IMR-90 (cell line): ENCODE results near the gene TBC1D12. TPM values are rescaled to one million over a fixed set of nuclear protein-coding genes. Genes with fewer than 3 reads are reported as not detected.

Experiments used
- ATAC-seq: fragments of 200-7000 bp; cut with Tn5 transposase; 2 replicates; pipeline ENCODE4 v1.9.1; 2020; ENCODE audit warnings: low read depth, mild to moderate bottlenecking, moderate library complexity
- BruUV-seq: library from RNA; stranded (reverse); fragments of 400-500 nt; replicated peaks from 2 replicates; lab custom pipeline; 2021; lab: Mats Ljungman, UMichigan
- CTCF ChIA-PET: fragments of 300-600 bp; formaldehyde crosslinking; extraction: SDS; loops from one replicate; lab custom pipeline; 2021; ENCODE audit warnings: antibody characterized with exemption; lab: Yijun Ruan, JAX
- POLR2A ChIA-PET: fragments of 300-600 bp; sonication (Branson Sonifier 250); formaldehyde crosslinking; loops from one replicate; lab custom pipeline; 2022; ENCODE audit warnings: antibody characterized with exemption; ENCODE audit not compliant: unreplicated experiment; lab: Charles Lee
- DNase-seq: peaks from one replicate; pipeline ENCODE4 v3.0.0; 2013
- H2AFZ ChIP-seq: replicated peaks from 2 replicates; pipeline ENCODE3; 2013; ENCODE audit warnings: low read length, mild to moderate bottlenecking; ENCODE audit not compliant: poor library complexity
- H2AK5ac ChIP-seq: 2 replicates; pipeline ENCODE4 v1.6.1; 2013; ENCODE audit warnings: low read depth, low read length, inconsistent platforms
- H2AK9ac ChIP-seq: replicated peaks from 2 replicates; pipeline ENCODE3; 2013; ENCODE audit warnings: mild to moderate bottlenecking, low read depth, low read length, moderate library complexity; ENCODE audit not compliant: poor library complexity
- H2BK120ac ChIP-seq: 2 replicates; pipeline ENCODE4 v1.6.1; 2013; ENCODE audit warnings: low read depth, low read length, inconsistent platforms
- H2BK15ac ChIP-seq: 3 replicates; pipeline ENCODE4 v1.6.1; 2013; ENCODE audit warnings: low read depth, low read length, inconsistent platforms
- H2BK20ac ChIP-seq: 2 replicates; pipeline ENCODE4 v1.6.1; 2013; ENCODE audit warnings: low read depth, mild to moderate bottlenecking, inconsistent platforms, low read length, moderate library complexity
- H2BK5ac ChIP-seq: 2 replicates; pipeline ENCODE4 v1.6.1; 2013; ENCODE audit warnings: mild to moderate bottlenecking, low read depth, low read length, inconsistent platforms; ENCODE audit not compliant: poor library complexity, severe bottlenecking
- H3K14ac ChIP-seq: replicated peaks from 2 replicates; pipeline ENCODE4 v1.6.1; 2013; ENCODE audit warnings: low read depth, low read length, inconsistent platforms
- H3K18ac ChIP-seq: 2 replicates; pipeline ENCODE4 v1.6.1; 2013; ENCODE audit warnings: low read depth, low read length, control low read depth
- H3K23ac ChIP-seq: 2 replicates; pipeline ENCODE4 v1.6.1; 2013; ENCODE audit warnings: low read depth, low read length, inconsistent platforms
- H3K27ac ChIP-seq: 2 replicates; pipeline ENCODE4 v1.5.1; 2013; ENCODE audit warnings: mild to moderate bottlenecking, control low read depth, low read length; ENCODE audit not compliant: insufficient read depth
- H3K27me3 ChIP-seq: 2 replicates; pipeline ENCODE4 v1.6.1; 2013; ENCODE audit warnings: low read length; ENCODE audit not compliant: control insufficient read depth, insufficient read depth
- H3K36me3 ChIP-seq: 2 replicates; pipeline ENCODE4 v1.6.1; 2013; ENCODE audit warnings: low read length, mixed read lengths; ENCODE audit not compliant: control insufficient read depth, insufficient read depth
- H3K4ac ChIP-seq: 2 replicates; pipeline ENCODE4 v1.6.1; 2013; ENCODE audit warnings: low read depth, low read length, inconsistent platforms
- H3K4me1 ChIP-seq: 2 replicates; pipeline ENCODE4 v1.6.1; 2013; ENCODE audit warnings: low read length, mixed read lengths; ENCODE audit not compliant: control insufficient read depth, insufficient read depth
- H3K4me2 ChIP-seq: 2 replicates; pipeline ENCODE4 v1.6.1; 2013; ENCODE audit warnings: low read depth, mild to moderate bottlenecking, control low read depth, low read length, moderate library complexity
- H3K4me3 ChIP-seq: 2 replicates; pipeline ENCODE4 v1.5.1; 2013; ENCODE audit warnings: low read depth, mild to moderate bottlenecking, control low read depth, low read length, moderate library complexity; ENCODE audit not compliant: insufficient read depth
- H3K56ac ChIP-seq: 2 replicates; pipeline ENCODE4 v1.6.1; 2013; ENCODE audit warnings: low read length, inconsistent platforms; ENCODE audit not compliant: insufficient read depth; ENCODE audit errors: extremely low read depth
- H3K79me1 ChIP-seq, 2 experiments: 2 replicates each; pipeline ENCODE4 v1.6.1; 2013; ENCODE audit warnings: low read length in 2 of 2, inconsistent platforms in 1 of 2, low read depth in 1 of 2
- H3K9ac ChIP-seq: 2 replicates; pipeline ENCODE4 v1.6.1; 2013; ENCODE audit warnings: low read depth, low read length, control low read depth
- H3K9me1 ChIP-seq: 2 replicates; pipeline ENCODE4 v1.6.1; 2013; ENCODE audit warnings: low read length, inconsistent platforms; ENCODE audit not compliant: insufficient read depth
- H3K9me3 ChIP-seq: 2 replicates; pipeline ENCODE4 v1.6.1; 2013; ENCODE audit warnings: low read length; ENCODE audit not compliant: control insufficient read depth, insufficient read depth
- H4K20me1 ChIP-seq: 2 replicates; pipeline ENCODE4 v1.6.1; 2013; ENCODE audit warnings: low read length, inconsistent platforms; ENCODE audit not compliant: insufficient read depth
- H4K5ac ChIP-seq: 2 replicates; pipeline ENCODE4 v1.6.1; 2013; ENCODE audit warnings: mild to moderate bottlenecking, low read depth, low read length, control low read depth
- H4K8ac ChIP-seq, 2 experiments: 2 replicates each; pipeline ENCODE4 v1.6.1; 2013; ENCODE audit warnings: low read depth in 2 of 2, low read length in 2 of 2, control low read depth in 1 of 2, inconsistent platforms in 1 of 2
- H4K91ac ChIP-seq: 2 replicates; pipeline ENCODE4 v1.6.1; 2013; ENCODE audit warnings: low read depth, low read length, inconsistent platforms; ENCODE audit not compliant: insufficient read depth
- BHLHE40 ChIP-seq: fragments of 150-350 bp; IDR thresholded peaks from 2 replicates; pipeline ENCODE4 v1.6.1; 2016; ENCODE audit warnings: mild to moderate bottlenecking, low read depth, low read length
- CHD1 ChIP-seq: IDR thresholded peaks from 2 replicates; pipeline ENCODE4 v1.6.1; 2012; ENCODE audit warnings: low read depth, low read length, improper control_type of control experiment
- MAFK ChIP-seq: IDR thresholded peaks from 2 replicates; pipeline ENCODE4 v1.6.1; 2012; ENCODE audit warnings: low read depth, low read length, improper control_type of control experiment
- MXI1 ChIP-seq: IDR thresholded peaks from 2 replicates; pipeline ENCODE4 v1.6.1; 2012; ENCODE audit warnings: low read depth, mild to moderate bottlenecking, low read length, moderate library complexity, borderline replicate concordance
- RCOR1 ChIP-seq: IDR thresholded peaks from 2 replicates; pipeline ENCODE4 v1.6.1; 2012; ENCODE audit warnings: mild to moderate bottlenecking, low read length, improper control_type of control experiment; ENCODE audit not compliant: insufficient replicate concordance
- RFX5 ChIP-seq: IDR thresholded peaks from 2 replicates; pipeline ENCODE4 v1.8.0; 2012; ENCODE audit warnings: low read depth, mild to moderate bottlenecking, low read length, moderate library complexity
- WGBS, 2 experiments: methylation state at CpG; one replicate each; pipeline versions ENCODE4 v1.1.5 to v1.1.7; 2013; ENCODE audit warnings: missing lambda C conversion rate in 2 of 2; ENCODE audit not compliant: insufficient read length in 1 of 2; ENCODE audit errors: extremely low coverage in 2 of 2; 5-methylcytosine and 5-hydroxymethylcytosine counted together
- dilution Hi-C: fragments of 300-500 bp; cut with HindIII; formaldehyde crosslinking; loops from one replicate; pipeline ENCODE4 v1.14.3; 2018; ENCODE audit warnings: low sequenced_read_pairs; ENCODE audit not compliant: unreplicated experiment
- in situ Hi-C: fragments of 300-500 bp; cut with MboI; formaldehyde crosslinking; loops from 3 replicates; pipeline ENCODE4 v1.14.3; 2019; ENCODE audit warnings: low sequenced_read_pairs, inconsistent platforms, mixed read lengths
- intact Hi-C: fragments of 100-400 bp; cut with micrococcal nuclease; formaldehyde crosslinking; loops from 2 replicates; pipeline ENCODE4 v1.10.0; 2022
- polyA plus RNA-seq, 3 experiments: library from polyadenylated mRNA; depleted of rRNA; stranded (reverse); fragments of >200 nt; gene quantifications; 2 replicates each; pipeline ENCODE4 v1.2.3, GENCODE V29; 2012; ENCODE audit warnings: low replicate concordance in 1 of 3
- total RNA-seq: library from RNA; depleted of rRNA; stranded (reverse); fragments of >200 nt; gene quantifications from 2 replicates; pipeline ENCODE4 v1.2.3, GENCODE V29; 2012
- TF ChIP-seq, protein P1 (sequence below): fragments of 150-350 bp; IDR thresholded peaks from 2 replicates; pipeline ENCODE4 v1.6.1; 2016; ENCODE audit warnings: low read depth, mild to moderate bottlenecking, low read length, moderate library complexity, borderline replicate concordance
- TF ChIP-seq, protein P2 (sequence below): fragments of 150-350 bp; IDR thresholded peaks from 2 replicates; pipeline ENCODE4 v1.6.1; 2017; ENCODE audit warnings: mild to moderate bottlenecking, antibody characterized with exemption, low read length, low read depth

Gene TBC1D12
- total and polyA plus RNA-seq, 2 of the 4 experiments (the other 2 are of a cell fraction), result 1.9 to 5.4 TPM

DNA sequence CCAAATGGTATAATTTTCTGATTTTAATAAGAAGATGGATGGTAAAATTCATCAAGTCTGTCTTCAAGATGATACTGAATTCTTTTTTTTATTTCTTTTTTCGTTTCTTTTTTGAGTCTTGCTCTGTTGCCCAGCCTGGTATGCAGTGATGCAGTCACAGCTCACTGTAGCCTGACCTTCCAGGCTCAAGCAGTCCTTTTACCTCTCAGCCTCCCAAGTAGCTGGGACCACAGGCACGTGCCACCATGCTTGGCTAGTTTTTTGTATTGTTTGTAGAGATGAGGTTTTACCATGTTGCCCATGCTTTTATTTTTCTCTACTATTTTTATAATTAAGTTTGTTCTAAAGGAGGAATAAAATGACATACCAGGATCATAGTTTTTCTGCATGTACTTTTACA is 91.1 kb downstream of the TBC1D12 start:
- peaks cover 4% of the 10 kb centered on the region; the same call in 1 of the 2 replicates for H3K4me1 ChIP-seq
- no peak overlapping the region for H3K56ac ChIP-seq
- no peak overlapping the region for H3K4me3 ChIP-seq
- no peak for TF ChIP-seq BHLHE40
- TF ChIP-seq MAFK, result no peak
- TF ChIP-seq MXI1, result no peak
- TF ChIP-seq, protein P1, sequence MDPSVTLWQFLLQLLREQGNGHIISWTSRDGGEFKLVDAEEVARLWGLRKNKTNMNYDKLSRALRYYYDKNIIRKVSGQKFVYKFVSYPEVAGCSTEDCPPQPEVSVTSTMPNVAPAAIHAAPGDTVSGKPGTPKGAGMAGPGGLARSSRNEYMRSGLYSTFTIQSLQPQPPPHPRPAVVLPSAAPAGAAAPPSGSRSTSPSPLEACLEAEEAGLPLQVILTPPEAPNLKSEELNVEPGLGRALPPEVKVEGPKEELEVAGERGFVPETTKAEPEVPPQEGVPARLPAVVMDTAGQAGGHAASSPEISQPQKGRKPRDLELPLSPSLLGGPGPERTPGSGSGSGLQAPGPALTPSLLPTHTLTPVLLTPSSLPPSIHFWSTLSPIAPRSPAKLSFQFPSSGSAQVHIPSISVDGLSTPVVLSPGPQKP, result no peak
- TF ChIP-seq, protein P2, sequence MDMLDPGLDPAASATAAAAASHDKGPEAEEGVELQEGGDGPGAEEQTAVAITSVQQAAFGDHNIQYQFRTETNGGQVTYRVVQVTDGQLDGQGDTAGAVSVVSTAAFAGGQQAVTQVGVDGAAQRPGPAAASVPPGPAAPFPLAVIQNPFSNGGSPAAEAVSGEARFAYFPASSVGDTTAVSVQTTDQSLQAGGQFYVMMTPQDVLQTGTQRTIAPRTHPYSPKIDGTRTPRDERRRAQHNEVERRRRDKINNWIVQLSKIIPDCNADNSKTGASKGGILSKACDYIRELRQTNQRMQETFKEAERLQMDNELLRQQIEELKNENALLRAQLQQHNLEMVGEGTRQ, result no peak
- no peak for TF ChIP-seq RCOR1
- TF ChIP-seq CHD1, result no peak
- TF ChIP-seq RFX5, result no peak
- no peak overlapping the region for H2BK120ac ChIP-seq
- dilution Hi-C loops, result no loop called here
- CTCF ChIA-PET, result interaction anchor here (0.7 kb wide), 1 partner anchor 50 kb away, joined by 3 read pairs; no protein-coding TSS in a partner anchor
- no peak overlapping the region for H4K8ac ChIP-seq
- H2AK5ac ChIP-seq, result no peak overlapping the region
- DNase-seq (no peak), ATAC-seq (no peak)
- in situ Hi-C loops, result no loop called here
- no CpG with 5 or more reads among the region's 2 CpGs for WGBS, 2 experiments
- no TSS peak for BruUV-seq
- H3K36me3 ChIP-seq, result no peaks in the 10 kb centered on the region
- H4K20me1 ChIP-seq, result no peaks in the 10 kb centered on the region
- H2BK5ac ChIP-seq, result no peak overlapping the region
- no peak overlapping the region for H2AK9ac ChIP-seq
- peaks cover 2 to 17% of the 10 kb centered on the region in 2 experiments; a peak in 3 of 4 replicates for H3K79me1 ChIP-seq
- no peak overlapping the region for H3K18ac ChIP-seq
- no peak overlapping the region for H3K4ac ChIP-seq
- intact Hi-C loops, result no loop called here
- no peak overlapping the region for H4K91ac ChIP-seq
- no peak overlapping the region for H3K9ac ChIP-seq
- H3K9me3 ChIP-seq, result no peaks in the 10 kb centered on the region
- no peak overlapping the region for H3K23ac ChIP-seq
- POLR2A ChIA-PET, result no interaction called here
- no peak overlapping the region for H4K5ac ChIP-seq
- H3K27me3 ChIP-seq, result no peaks in the 10 kb centered on the region
- H3K27ac ChIP-seq, result no peak overlapping the region
- no peak overlapping the region for H3K4me2 ChIP-seq
- H3K14ac ChIP-seq, result no peak overlapping the region
- no peak overlapping the region for H2BK20ac ChIP-seq
- H3K9me1 ChIP-seq, result no peaks in the 10 kb centered on the region
- no peak overlapping the region for H2BK15ac ChIP-seq
- H2AFZ ChIP-seq, result no peak overlapping the region
